Cardiac muscle cell (in vitro differentiated cells and primary cell): Measurements from ENCODE around the gene CHPF2. TPM values are rescaled to one million over a fixed set of nuclear protein-coding genes. Genes with fewer than 3 reads are reported as not detected.

Experiments used
- DNase-seq, 2 donors: peaks; one replicate each; pipeline versions ENCODE4 v3.0.0 to v3.0.0-alpha.2; 2010 to 2017; ENCODE audit warnings: low read depth in 1 of 2, low spot score in 1 of 2
- H3K27ac ChIP-seq: fragments of 200-600 bp; sonication (generic); 2 replicates; pipeline ENCODE4 v1.5.1; 2016
- H3K27me3 ChIP-seq: fragments of 200-600 bp; sonication (generic); 2 replicates; pipeline ENCODE4 v1.6.0; 2016; ENCODE audit warnings: control low read depth
- H3K36me3 ChIP-seq: fragments of 200-600 bp; sonication (generic); 2 replicates; pipeline ENCODE4 v1.5.1; 2016; ENCODE audit warnings: control low read depth
- H3K4me1 ChIP-seq: fragments of 200-600 bp; sonication (generic); 2 replicates; pipeline ENCODE4 v1.8.1; 2017; ENCODE audit warnings: low read depth, mild to moderate bottlenecking, mixed run types
- H3K4me3 ChIP-seq: fragments of 200-600 bp; sonication (generic); 2 replicates; pipeline ENCODE4 v1.5.1; 2016; ENCODE audit warnings: mild to moderate bottlenecking
- H3K9me3 ChIP-seq: fragments of 200-600 bp; sonication (generic); 2 replicates; pipeline ENCODE4 v1.5.1; 2017; ENCODE audit warnings: low read depth, mild to moderate bottlenecking, control low read depth
- CTCF ChIP-seq: IDR thresholded peaks from 2 replicates; pipeline ENCODE4 v1.5.1; 2012; ENCODE audit warnings: low read depth, mild to moderate bottlenecking, low read length
- polyA plus RNA-seq: library from polyadenylated mRNA; unstranded; fragments of >200 nt; fragmentation: Nextera tagmentation; extraction: Ambion mirVana; gene quantifications from 2 replicates; pipeline ENCODE4 v1.2.1, GENCODE V29; 2016
- total RNA-seq: library from RNA; depleted of rRNA; stranded (reverse); fragments of >200 nt; gene quantifications from 2 replicates; pipeline ENCODE4 v1.2.3, GENCODE V29; 2016

The CHPF2 gene
- total and polyA plus RNA-seq, 2 experiments from 2014 or later, result 31.7 to 37.0 TPM

DNA sequence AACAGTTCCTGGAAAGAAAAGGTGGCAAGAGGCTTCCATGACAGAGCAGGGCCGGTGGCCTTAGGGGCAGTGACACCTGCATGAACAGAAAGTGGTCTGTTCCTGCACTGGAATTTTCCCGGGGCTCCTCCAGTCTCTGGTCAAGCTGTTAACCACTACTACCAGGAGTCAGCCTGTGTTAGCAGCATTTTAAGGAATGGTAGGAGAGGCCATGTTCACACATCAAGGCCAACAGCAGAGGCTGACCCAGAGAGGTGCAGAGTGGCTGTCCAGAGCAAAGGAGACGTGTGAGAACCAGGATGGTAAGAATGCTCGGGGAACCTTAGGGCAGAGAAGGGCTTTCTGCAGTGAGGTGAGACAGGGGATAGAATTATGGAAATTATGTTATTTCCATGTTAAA lies 30.5 kb upstream of the CHPF2 start:
- Histone ChIP-seq H3K4me1 (no peaks in the 10 kb centered on the region), H3K36me3 (no peaks in the 10 kb centered on the region), H3K27ac (no peak overlapping the region), H3K4me3 (no peak overlapping the region), H3K9me3 (no peaks in the 10 kb centered on the region), H3K27me3 (no peaks in the 10 kb centered on the region)
- no peak for DNase-seq
- TF ChIP-seq CTCF, result no peak

DNA sequence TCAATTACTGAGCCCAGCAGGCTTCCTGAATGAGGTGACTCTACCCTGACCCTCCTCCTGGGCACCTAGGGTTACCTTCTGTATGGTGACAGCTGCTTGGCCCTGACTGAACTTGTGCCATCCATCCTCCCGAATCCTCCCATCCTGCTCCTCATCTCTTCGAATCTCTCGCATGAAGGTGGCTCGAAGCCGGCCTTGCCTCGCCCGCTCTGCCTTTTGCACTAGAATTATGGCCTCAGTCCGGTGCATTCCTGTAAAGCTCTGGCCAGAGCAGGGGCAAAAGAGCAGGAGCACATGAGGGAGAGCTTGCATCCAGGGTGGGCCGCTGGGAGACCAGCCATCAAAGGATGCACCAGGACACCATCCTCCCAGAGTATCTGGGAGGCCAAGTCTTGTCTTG lies 29.4 kb upstream of the CHPF2 start:
- Histone ChIP-seq H3K27ac (no peak overlapping the region), H3K36me3 (no peaks in the 10 kb centered on the region), H3K27me3 (no peaks in the 10 kb centered on the region), H3K9me3 (no peaks in the 10 kb centered on the region), H3K4me1 (peaks cover 4% of the 10 kb centered on the region), H3K4me3 (no peak overlapping the region)
- TF ChIP-seq CTCF, result no peak
- DNase-seq, result no peak

DNA sequence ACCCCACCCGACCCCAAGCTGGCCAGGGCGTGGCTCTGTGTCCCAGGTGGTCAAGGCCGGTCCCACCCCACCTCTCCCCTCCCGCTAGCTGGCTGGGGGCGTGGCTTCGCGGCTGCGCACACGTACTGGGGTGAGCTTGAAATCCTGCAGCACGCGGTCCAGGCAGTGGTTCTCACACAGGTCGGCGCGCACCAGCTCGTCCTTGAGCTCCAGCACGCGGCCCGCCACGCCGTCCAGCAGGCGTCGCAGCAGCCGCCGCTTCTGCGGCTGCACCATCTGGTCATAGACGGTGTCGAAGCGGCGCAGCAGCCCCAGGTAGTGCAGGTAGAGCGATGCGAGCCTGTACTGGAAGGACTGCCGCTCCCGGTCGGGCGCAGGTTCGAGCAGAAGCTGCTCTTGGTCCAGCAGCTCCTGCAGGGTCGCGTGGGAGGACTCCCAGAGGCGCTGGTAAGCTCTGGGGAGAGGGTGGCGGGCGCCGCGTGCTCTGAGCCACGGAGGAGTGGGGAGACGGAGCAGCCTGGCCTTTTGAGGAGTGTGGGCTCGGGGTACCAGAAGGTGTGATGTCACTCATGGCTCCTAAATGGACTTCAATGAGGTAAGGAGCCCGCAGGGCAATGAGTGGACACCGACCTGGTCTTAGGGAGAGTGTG lies 27.8 kb upstream of the CHPF2 start:
- Histone ChIP-seq H3K4me3 (no peak overlapping the region), H3K4me1 (peaks cover 4% of the 10 kb centered on the region), H3K27ac (no peak overlapping the region), H3K36me3 (no peaks in the 10 kb centered on the region), H3K9me3 (no peaks in the 10 kb centered on the region), H3K27me3 (no peaks in the 10 kb centered on the region)
- no peak for DNase-seq
- TF ChIP-seq CTCF, result peak; percentile 14

DNA sequence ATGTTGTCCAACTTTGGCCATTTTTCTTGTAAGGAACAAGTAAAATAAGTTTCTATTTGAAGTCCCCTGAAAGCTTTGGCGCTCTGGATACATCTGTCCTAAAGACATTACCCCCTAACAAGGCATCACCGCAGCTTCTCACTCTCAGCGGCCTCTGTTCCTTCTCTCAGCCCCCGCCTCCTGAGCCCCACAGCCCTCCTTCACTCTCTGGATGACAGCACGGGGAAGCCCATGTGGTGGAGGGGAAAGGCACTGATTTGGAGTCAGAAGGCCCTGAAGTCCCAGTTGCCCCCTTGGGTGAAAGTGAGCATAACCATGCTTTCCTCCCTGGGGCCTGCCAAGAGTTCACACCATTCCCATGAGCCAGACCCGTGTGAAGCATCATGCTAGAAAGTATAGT lies 26.6 kb upstream of the CHPF2 start:
- Histone ChIP-seq H3K4me1 (peaks cover 4% of the 10 kb centered on the region), H3K27ac (no peak overlapping the region), H3K36me3 (no peaks in the 10 kb centered on the region), H3K9me3 (no peaks in the 10 kb centered on the region), H3K27me3 (no peaks in the 10 kb centered on the region), H3K4me3 (no peak overlapping the region)
- no peak for DNase-seq
- no peak for TF ChIP-seq CTCF

GRCh38 chr7:151206914-151207313 lies 25.4 kb upstream of the CHPF2 start:
- H3K4me1 ChIP-seq, result peaks cover 4% of the 10 kb centered on the region
- no peak for DNase-seq
- no peak overlapping the region for H3K4me3 ChIP-seq
- no peak for TF ChIP-seq CTCF
- H3K9me3 ChIP-seq, result no peaks in the 10 kb centered on the region
- no peak overlapping the region for H3K27ac ChIP-seq
- H3K36me3 ChIP-seq, result peaks cover under 1% of the 10 kb centered on the region
- H3K27me3 ChIP-seq, result no peaks in the 10 kb centered on the region
